TTC549 (cell line): ENCODE results near the gene CDK5R2.

ENCODE experiments used
- FAIRE-seq: peaks from 2 replicates; lab custom pipeline; 2012; peaks lifted over from hg19 to GRCh38; lab: Jason Lieb, UNC

CDK5R2 gene

GRCh38 chr2:218990052-218990451 is 30.6 kb downstream of the CDK5R2 start:
- no peak for FAIRE-seq

- no peak for FAIRE-seq
Measured at GRCh38 chr2:218990612-218991011, 31.1 kb downstream of the CDK5R2 start.

- no peak for FAIRE-seq
Measured at GRCh38 chr2:218991674-218992168, 32.3 kb downstream of the CDK5R2 start.

- no peak for FAIRE-seq
Measured at GRCh38 chr2:218992196-218992595, 32.7 kb downstream of the CDK5R2 start.

- FAIRE-seq = no peak
Measured at GRCh38 chr2:218992703-218993344, 33.4 kb downstream of the CDK5R2 start.

- no peak for FAIRE-seq
Measured at GRCh38 chr2:218993345-218994315, 34.2 kb downstream of the CDK5R2 start, which contains the start of gene CRYBA2. TSS of gene CRYBA2 (minus strand) at chr2:218993422. CDS start at chr2:218993176, 246 bp downstream.

- no peak for FAIRE-seq
Measured at GRCh38 chr2:218995561-218995960, 36.1 kb downstream of the CDK5R2 start.

- no peak for FAIRE-seq
Measured at GRCh38 chr2:218995972-218996711, 36.7 kb downstream of the CDK5R2 start.

GRCh38 chr2:218996937-218997336 is 37.5 kb downstream of the CDK5R2 start:
- no peak for FAIRE-seq

- no peak for FAIRE-seq
Measured at GRCh38 chr2:218997731-218998130, 38.3 kb downstream of the CDK5R2 start.

GRCh38 chr2:218998414-218999002 is 39.0 kb downstream of the CDK5R2 start:
- FAIRE-seq = no peak

GRCh38 chr2:218999021-218999880 is 39.8 kb downstream of the CDK5R2 start:
- no peak for FAIRE-seq

- FAIRE-seq = no peak
Measured at GRCh38 chr2:218999881-219000568, 40.6 kb downstream of the CDK5R2 start.

- FAIRE-seq = no peak
Measured at GRCh38 chr2:219000569-219000960, 41.1 kb downstream of the CDK5R2 start.

GRCh38 chr2:219001100-219001576 is 41.7 kb downstream of the CDK5R2 start:
- no peak for FAIRE-seq

- no peak for FAIRE-seq
Measured at GRCh38 chr2:219001577-219002394, 42.3 kb downstream of the CDK5R2 start.

- no peak for FAIRE-seq
Measured at GRCh38 chr2:219002395-219003266, 43.2 kb downstream of the CDK5R2 start.

- FAIRE-seq = no peak
Measured at GRCh38 chr2:219003267-219003634, 43.8 kb downstream of the CDK5R2 start.
